A549 (cell line): Measurements from ENCODE around the gene COL8A2.

ENCODE experiments used
- GATA3 ChIP-seq: IDR thresholded peaks from 2 replicates; pipeline ENCODE4 v1.6.1; 2012; ENCODE audit warnings: borderline replicate concordance
- RAD21 ChIP-seq, 2 experiments: fragments of >200 bp in 1 of 2; sonication (Bioruptor Twin) in 1 of 2; formaldehyde crosslinking in 1 of 2; IDR thresholded peaks in 1 of 2; conservative IDR thresholded peaks in 1 of 2; 2 replicates in 1 of 2; 3 replicates in 1 of 2; pipeline ENCODE4 v1.6.1; 2012 to 2018; ENCODE audit warnings: inconsistent platforms in 1 of 2

DNA sequence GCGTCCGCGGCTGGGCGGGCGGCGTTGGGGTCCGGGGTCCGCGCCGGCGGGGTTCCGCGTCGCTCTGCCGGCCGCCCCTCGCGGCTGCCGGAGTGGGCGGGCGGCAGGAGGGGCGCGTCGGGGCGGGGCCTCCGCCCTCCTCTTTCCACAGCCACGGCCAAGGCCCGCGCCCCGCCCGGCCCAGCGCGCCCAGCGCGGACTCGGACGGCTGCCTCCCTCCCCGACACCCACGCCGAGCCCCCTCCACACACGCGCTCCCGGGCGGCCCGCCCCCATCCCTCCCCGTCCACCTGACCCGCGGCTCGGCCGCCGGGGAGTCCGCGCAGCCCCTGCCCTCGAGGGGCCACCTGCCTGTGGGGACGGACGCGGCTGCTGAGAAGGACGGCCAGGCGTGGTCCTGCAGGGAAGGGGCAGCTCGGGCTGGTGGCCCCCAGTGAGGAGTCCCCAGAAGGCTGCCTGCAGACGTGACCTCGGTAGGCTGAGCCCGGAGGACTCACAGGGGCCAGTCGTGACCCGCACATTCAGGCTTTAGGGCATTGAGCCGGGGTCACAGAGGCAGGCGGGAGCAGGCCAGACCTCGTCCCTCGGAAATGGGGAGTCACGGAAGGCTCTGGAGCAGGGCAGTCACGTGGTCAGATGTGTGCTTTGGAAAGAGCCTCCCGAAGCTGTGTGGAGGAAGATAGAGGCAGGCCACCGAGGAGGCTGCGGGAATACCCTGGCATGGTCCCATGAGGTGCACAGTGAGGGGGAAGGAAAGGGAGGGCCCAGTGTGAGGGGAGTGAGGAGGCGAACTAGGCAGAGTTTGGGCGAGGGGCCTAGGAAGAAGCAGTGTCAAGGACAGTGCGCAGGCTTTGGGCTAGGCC is at the start of gene COL8A2:
- TF ChIP-seq GATA3, result no peak
- no peak for TF ChIP-seq RAD21 (conservative IDR thresholded peaks at IDR 0.05 in 1 of 2, IDR thresholded peaks at IDR 0.05 in 1 of 2)
